H1 (cell line): ENCODE data around the gene EPB41L5.

Experiments used
- CHD2 ChIP-seq: IDR thresholded peaks from 2 replicates; pipeline ENCODE4 v1.6.1; 2012; ENCODE audit warnings: low read length, improper control_type of control experiment
- CTCF ChIP-seq, 3 experiments: IDR thresholded peaks; 1 replicate in 2 of 3; 2 replicates in 1 of 3; pipeline versions ENCODE4 v1.5.1 to v1.6.1; 2011; ENCODE audit warnings: low read length in 3 of 3, mild to moderate bottlenecking in 3 of 3, inconsistent platforms in 2 of 3, low read depth in 1 of 3, moderate library complexity in 1 of 3; ENCODE audit not compliant: insufficient read depth in 1 of 3; ENCODE audit errors: control extremely low read depth in 1 of 3
- POLR2AphosphoS5 ChIP-seq: IDR thresholded peaks from 2 replicates; pipeline ENCODE4 v1.6.1; 2011; ENCODE audit warnings: low read depth, low read length
- SIRT6 ChIP-seq: IDR thresholded peaks from one replicate; pipeline ENCODE4 v1.7.1; 2012; ENCODE audit warnings: low read length, inconsistent platforms
- USF2 ChIP-seq: IDR thresholded peaks from 2 replicates; pipeline ENCODE4 v1.6.1; 2011; ENCODE audit warnings: low read length, improper control_type of control experiment

GRCh38 chr2:120226316-120226715, 213.4 kb downstream of the EPB41L5 start:
- TF ChIP-seq CHD2: no peak
- no peak for TF ChIP-seq SIRT6
- no peak for TF ChIP-seq POLR2AphosphoS5
- no peak for TF ChIP-seq CTCF (IDR thresholded peaks at IDR 0.05; ENCODE audit: control extremely low read depth in 1 of 3, insufficient read depth in 1 of 3, low read depth in 1 of 3, low read length in 3 of 3)
- no peak for TF ChIP-seq USF2
